HG03139 (cell line): ENCODE results near the gene GOT1.

Source experiments
- ATAC-seq: cut with Tn5 transposase; IDR thresholded peaks from one replicate; pipeline ENCODE4 v1.9.1; 2021; ENCODE audit not compliant: unreplicated experiment

The GOT1 gene

DNA sequence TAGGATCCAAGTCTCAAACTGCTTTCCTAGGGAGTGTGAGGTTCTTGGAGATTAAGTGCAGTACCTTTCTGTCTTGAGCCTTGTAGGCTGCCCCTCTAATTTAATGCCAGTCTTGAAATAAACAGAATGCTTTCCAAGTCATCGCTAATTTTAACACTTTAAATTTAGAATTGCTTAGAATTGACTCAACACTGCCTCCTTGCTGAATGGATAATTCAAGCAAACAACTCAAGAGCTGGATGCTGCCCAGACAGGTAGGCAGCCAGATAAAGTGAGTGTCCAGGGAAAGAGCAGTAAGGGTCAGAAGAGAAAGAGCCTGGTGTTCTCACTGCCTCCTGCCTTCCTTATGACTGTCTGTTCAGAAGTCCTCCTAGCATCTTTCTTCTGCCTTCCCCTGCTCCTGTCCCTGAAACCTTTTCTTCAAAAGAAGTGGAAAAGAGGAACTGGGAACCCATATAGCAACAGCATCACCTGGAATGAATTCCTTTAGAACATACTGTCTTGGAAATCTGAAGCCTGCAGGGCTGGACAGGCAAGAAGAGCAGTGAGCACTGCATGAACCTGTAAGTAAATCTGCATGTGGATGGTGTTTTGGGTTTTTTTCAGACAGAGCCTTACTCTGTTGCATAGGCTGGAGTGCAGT, 3.1 kb upstream of the GOT1 start:
- no peak for ATAC-seq

GRCh38 chr10:99432881-99433280, 2.5 kb upstream of the GOT1 start:
- ATAC-seq: no peak

GRCh38 chr10:99432047-99432446, 1.6 kb upstream of the GOT1 start:
- no peak for ATAC-seq

- ATAC-seq: no peak
These were observed 851 bp upstream of the GOT1 start for GRCh38 chr10:99431190-99431760.

DNA sequence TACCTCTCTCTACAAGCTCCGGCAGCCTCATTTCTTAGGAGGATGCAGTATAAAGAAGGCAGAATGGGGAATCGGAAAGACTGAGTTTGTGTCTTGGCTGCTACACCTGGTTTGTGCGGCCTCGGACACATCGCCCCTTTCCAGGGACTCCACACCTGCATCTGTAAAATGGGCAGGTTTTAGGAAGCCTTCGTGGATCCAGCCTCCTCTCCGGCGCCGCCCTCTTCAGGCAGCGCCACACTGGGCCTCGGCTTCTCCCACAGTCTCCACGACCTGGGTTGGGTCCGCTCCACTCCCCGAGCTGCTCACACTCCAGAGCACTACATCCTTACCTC, 341 bp downstream of the GOT1 start:
- ATAC-seq: peak; percentile 9

DNA sequence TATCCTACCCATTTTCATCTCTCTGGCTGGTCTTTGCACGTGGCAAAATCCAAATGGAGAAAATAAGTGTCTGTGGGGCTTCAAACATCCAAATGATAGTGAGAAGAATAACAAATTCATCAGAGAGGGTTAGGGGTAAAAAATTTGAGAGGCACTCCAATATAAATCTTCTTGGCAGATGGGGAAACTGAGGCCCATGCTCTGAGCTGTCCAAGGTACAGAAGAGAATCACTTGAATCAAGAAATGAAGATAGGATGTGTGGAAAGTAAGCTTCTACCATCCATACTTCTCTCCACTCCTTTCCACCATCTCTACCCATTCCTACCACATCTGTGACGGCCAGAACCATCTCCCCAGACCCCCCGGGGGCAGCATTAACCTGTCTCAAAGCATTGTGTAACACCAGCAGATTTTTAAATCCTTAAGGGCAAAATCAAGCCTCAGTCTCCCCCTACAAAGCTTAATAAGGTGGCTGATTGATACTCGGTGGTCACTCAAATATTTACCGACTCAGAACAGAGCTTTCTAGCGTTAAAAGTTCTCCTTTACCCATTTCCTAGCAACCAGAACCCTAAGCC, 818 bp downstream of the GOT1 start:
- ATAC-seq: no peak

GRCh38 chr10:99427566-99428190, 2.7 kb downstream of the GOT1 start:
- ATAC-seq: no peak

DNA sequence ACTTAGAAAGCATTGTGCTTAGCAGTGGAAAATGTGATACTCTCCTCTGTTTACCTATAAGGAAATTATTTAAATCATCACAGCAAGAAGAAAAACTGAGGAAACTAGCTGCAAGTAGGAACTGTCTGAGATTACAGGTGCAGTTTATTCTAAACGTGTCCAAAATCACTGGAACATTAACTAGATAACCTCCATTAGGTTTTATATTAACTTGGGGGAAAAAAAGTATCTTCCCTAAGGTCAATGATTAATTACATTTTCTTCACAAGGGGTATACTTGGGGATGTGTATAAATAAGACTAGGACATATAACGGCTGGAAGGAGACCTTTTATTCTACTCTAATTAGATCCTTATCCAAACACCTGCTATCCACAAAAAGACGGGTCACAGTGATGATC, 3.7 kb downstream of the GOT1 start:
- ATAC-seq: no peak

DNA sequence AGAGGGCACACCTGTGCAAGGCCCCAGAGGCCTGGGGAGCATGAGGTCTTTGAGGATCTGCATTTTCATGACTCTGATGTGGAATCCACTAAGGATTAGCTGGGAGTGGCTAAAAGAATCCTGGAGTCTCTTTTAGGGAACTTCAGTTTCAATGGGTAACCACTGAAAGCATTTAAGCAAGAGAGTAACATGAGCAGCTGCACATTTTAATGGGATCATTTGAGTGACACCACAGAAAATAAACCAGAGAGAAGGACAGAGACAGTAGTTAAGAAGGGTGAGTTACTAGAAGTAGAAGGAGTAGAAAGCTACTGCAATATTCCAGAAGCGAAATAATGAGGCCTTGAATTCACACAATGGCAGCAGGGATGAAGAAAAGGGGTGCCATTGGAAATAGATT, 5.2 kb downstream of the GOT1 start:
- ATAC-seq: no peak

GRCh38 chr10:99424656-99425055, 5.8 kb downstream of the GOT1 start:
- ATAC-seq: no peak

GRCh38 chr10:99422529-99423096, 7.8 kb downstream of the GOT1 start:
- no peak for ATAC-seq

DNA sequence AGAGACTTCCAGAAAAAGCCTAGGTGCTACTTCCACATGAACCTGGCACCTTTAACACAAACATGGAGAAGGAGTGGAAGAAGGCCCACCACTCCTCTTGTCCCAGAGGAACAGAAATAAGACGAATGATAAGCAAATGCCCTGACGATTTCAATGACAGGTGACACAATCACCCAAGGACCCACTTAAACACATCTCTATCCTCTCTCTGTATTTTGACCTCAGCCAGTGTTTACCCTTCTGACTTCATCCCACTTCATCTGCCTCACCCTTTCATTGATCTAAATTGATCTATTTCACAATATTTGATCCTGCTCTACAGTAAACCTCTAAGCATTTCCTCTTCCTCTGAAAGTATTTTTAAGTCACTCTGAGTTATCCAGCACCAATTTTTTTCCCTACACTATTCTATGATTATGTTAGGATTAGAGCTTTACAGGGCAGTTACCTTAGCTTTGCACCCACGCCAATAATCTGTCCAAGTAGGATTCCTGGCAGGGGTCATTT, 9.1 kb downstream of the GOT1 start:
- ATAC-seq: no peak

GRCh38 chr10:99419688-99420087, 10.7 kb downstream of the GOT1 start:
- no peak for ATAC-seq

GRCh38 chr10:99418910-99419624, 11.4 kb downstream of the GOT1 start:
- ATAC-seq: no peak

DNA sequence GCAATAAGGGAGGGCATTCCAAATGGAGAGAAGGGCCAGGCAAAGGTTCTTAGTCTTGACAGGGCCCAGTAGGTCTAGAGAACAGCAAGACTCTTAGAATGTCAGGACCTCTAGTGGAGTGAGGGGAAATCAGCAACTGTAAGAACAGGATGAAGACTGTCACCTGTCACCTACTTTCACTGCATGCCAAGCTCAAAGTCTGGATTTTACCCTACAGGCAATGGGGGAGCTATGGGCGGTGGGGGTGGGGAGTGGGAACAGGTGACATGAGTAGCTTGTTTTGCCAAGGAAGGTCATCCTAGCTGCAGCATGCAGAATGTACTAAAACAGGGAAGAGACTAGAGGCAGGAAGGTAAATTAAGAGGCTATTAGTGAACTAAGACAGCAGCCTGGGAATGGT, 18.3 kb downstream of the GOT1 start:
- ATAC-seq: no peak

DNA sequence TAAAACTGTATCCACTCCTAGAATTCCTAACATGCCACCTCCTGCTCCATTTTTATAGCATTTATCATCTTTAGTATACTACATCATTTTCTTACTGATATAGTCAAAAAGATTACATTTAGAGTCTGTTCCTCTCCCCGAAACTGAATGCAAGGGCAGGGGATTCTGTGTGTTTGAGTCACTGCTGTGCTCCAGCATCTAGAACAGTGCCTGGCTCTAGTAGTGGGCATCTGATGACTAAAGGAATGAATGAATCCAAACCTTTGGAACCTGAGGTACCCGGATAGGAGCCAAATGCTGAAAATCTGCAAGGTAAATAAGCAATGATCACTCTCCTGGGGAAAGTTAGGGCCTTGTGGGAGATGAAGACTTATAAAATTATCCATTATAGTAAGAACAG, 18.9 kb downstream of the GOT1 start:
- no peak for ATAC-seq

DNA sequence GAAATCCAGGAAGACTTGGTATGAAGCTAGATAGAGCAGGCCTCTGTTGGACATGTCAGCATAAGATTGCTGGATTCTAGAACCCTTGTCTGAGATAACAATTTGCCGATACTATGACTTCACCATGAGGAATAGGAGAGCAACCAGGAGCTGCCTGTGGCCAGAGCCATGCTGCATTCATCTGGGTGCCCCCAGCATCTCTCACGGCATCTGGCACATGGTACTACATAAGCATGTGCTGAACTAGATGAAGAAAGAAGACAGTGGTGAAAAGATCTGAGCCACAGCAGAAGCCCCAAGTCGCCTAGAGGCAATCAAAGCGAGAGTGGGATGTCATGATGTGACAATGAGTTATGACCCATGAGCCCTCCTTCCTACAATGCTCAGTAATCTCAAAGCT, 19.5 kb downstream of the GOT1 start:
- ATAC-seq: no peak

GRCh38 chr10:99410146-99410545, 20.3 kb downstream of the GOT1 start:
- ATAC-seq: no peak

- no peak for ATAC-seq
These were observed 24.3 kb downstream of the GOT1 start for GRCh38 chr10:99406149-99406548.

GRCh38 chr10:99403674-99404073, 26.8 kb downstream of the GOT1 start:
- peak; percentile 79 for ATAC-seq

GRCh38 chr10:99399664-99400063, 30.8 kb downstream of the GOT1 start:
- ATAC-seq: no peak
